Measurements from ENCODE around the gene HP1BP3. TPM values are rescaled to one million over a fixed set of nuclear protein-coding genes. Genes with fewer than 3 reads are reported as not detected.
"Not testable (repeated sequence)": the region's sequence is repeated elsewhere in the genome, so short reads cannot be mapped to it uniquely, and the experiment has no call there.

HP1BP3 gene
- polyA plus RNA-seq (ENCODE audit: insufficient read depth in 1 of 5, insufficient read length in 5 of 5, low replicate concordance in 1 of 5) = 100 to 1,000 TPM; 280 to 430 (median 419) TPM
- long read RNA-seq, donor 1, full-length matches to known transcripts = 17 of 62 reads
- long read RNA-seq, donor 1, partial matches to known transcripts = 25 of 62 reads
- long read RNA-seq, donor 1, other reads (novel, unspliced or antisense) = 20 of 62 reads
- long read RNA-seq, donor 2, full-length matches to known transcripts = 2 of 22 reads
- long read RNA-seq, donor 2, partial matches to known transcripts = 0 of 22 reads
- long read RNA-seq, donor 2, other reads (novel, unspliced or antisense) = 20 of 22 reads
- long read RNA-seq, donor 3, full-length matches to known transcripts = 9 of 41 reads
- long read RNA-seq, donor 3, partial matches to known transcripts = 24 of 41 reads
- long read RNA-seq, donor 3, other reads (novel, unspliced or antisense) = 8 of 41 reads
- long read RNA-seq, donor 4, full-length matches to known transcripts = 12 of 43 reads
- long read RNA-seq, donor 4, partial matches to known transcripts = 16 of 43 reads
- long read RNA-seq, donor 4, other reads (novel, unspliced or antisense) = 15 of 43 reads
- long read RNA-seq, donor 5, full-length matches to known transcripts = 9 of 65 reads
- long read RNA-seq, donor 5, partial matches to known transcripts = 43 of 65 reads
- long read RNA-seq, donor 5, other reads (novel, unspliced or antisense) = 13 of 65 reads
- long read RNA-seq, donor 6, full-length matches to known transcripts = 13 of 53 reads
- long read RNA-seq, donor 6, partial matches to known transcripts = 7 of 53 reads
- long read RNA-seq, donor 6, other reads (novel, unspliced or antisense) = 33 of 53 reads
- long read RNA-seq, donor 7, full-length matches to known transcripts = 19 of 59 reads
- long read RNA-seq, donor 7, partial matches to known transcripts = 17 of 59 reads
- long read RNA-seq, donor 7, other reads (novel, unspliced or antisense) = 23 of 59 reads
- long read RNA-seq, donor 8, full-length matches to known transcripts = 3 of 13 reads
- long read RNA-seq, donor 8, partial matches to known transcripts = 10 of 13 reads
- long read RNA-seq, donor 8, other reads (novel, unspliced or antisense) = 0 of 13 reads

- DNase-seq = peak; percentile 71 to 79
Observed at GRCh38 chr1:20787029-20787839, at the start of gene HP1BP3. TSS of gene HP1BP3 (minus strand) at chr1:20787307. CDS start at chr1:20780440, 6,867 bp downstream.

- no peak for DNase-seq
Observed at GRCh38 chr1:20836230-20836629, 49.1 kb upstream of the HP1BP3 start.

GRCh38 chr1:20834780-20835179 is 47.7 kb upstream of the HP1BP3 start:
- DNase-seq = no peak

GRCh38 chr1:20834192-20834591 is 47.1 kb upstream of the HP1BP3 start:
- no peak for DNase-seq

- DNase-seq = no peak
Observed at GRCh38 chr1:20830378-20830777, 43.3 kb upstream of the HP1BP3 start.

- DNase-seq = no peak
Observed at GRCh38 chr1:20829946-20830345, 42.8 kb upstream of the HP1BP3 start.

- DNase-seq = no peak
Observed at GRCh38 chr1:20829531-20829930, 42.4 kb upstream of the HP1BP3 start.

- DNase-seq = no peak
Observed at GRCh38 chr1:20823845-20824244, 36.7 kb upstream of the HP1BP3 start.

GRCh38 chr1:20821466-20821865 is 34.4 kb upstream of the HP1BP3 start:
- no peak for DNase-seq

GRCh38 chr1:20819818-20820217 is 32.7 kb upstream of the HP1BP3 start:
- no peak for DNase-seq

- DNase-seq = no peak
Observed at GRCh38 chr1:20814534-20814871, 27.4 kb upstream of the HP1BP3 start.

GRCh38 chr1:20811916-20812315 is 24.8 kb upstream of the HP1BP3 start:
- no peak for DNase-seq

GRCh38 chr1:20793236-20793635 is 6.1 kb upstream of the HP1BP3 start:
- DNase-seq = no peak

GRCh38 chr1:20792196-20792595 is 5.1 kb upstream of the HP1BP3 start:
- no peak for DNase-seq

- DNase-seq = no peak
Observed at GRCh38 chr1:20790785-20791184, 3.7 kb upstream of the HP1BP3 start.

GRCh38 chr1:20789598-20789997 is 2.5 kb upstream of the HP1BP3 start:
- not testable (repeated sequence) for DNase-seq

- peak in 1 of 2 donors; percentile 38 for DNase-seq
Observed at GRCh38 chr1:20787840-20788795, 1.0 kb upstream of the HP1BP3 start.

GRCh38 chr1:20786253-20787028 is 666 bp downstream of the HP1BP3 start:
- DNase-seq = peak; percentile 97

- no peak for DNase-seq
Observed at GRCh38 chr1:20785907-20786252, 1.2 kb downstream of the HP1BP3 start.

- DNase-seq = no peak
Observed at GRCh38 chr1:20775700-20776099, 11.4 kb downstream of the HP1BP3 start.

Measured in right lung (tissue), 10 donors.